GM18507 (cell line): ENCODE measurements around the gene LTBP4.
A peak's percentile ranks its signal among the peaks of the same experiment; 100 is the strongest.
"Not testable (repeated sequence)": the region's sequence is repeated elsewhere in the genome, so short reads cannot be mapped to it uniquely, and the experiment has no call there.

Experiments used
- DNase-seq: peaks from one replicate; pipeline ENCODE4 v3.0.0; 2011; ENCODE audit warnings: low read depth; ENCODE audit not compliant: insufficient read length; ENCODE audit errors: extremely low spot score
- FAIRE-seq: peaks from 2 replicates; lab custom pipeline; 2011; peaks lifted over from hg19 to GRCh38; lab: Jason Lieb, UNC

LTBP4 gene

GRCh38 chr19:40652303-40652702, 51.1 kb downstream of the LTBP4 start:
- not testable (repeated sequence) for DNase-seq
- FAIRE-seq: peak; percentile 73

- FAIRE-seq, DNase-seq: not testable (repeated sequence)
Measured at GRCh38 chr19:40655684-40656083, 54.5 kb downstream of the LTBP4 start.

GRCh38 chr19:40658031-40658430, 56.9 kb downstream of the LTBP4 start:
- no peak for FAIRE-seq
- no peak for DNase-seq

DNA sequence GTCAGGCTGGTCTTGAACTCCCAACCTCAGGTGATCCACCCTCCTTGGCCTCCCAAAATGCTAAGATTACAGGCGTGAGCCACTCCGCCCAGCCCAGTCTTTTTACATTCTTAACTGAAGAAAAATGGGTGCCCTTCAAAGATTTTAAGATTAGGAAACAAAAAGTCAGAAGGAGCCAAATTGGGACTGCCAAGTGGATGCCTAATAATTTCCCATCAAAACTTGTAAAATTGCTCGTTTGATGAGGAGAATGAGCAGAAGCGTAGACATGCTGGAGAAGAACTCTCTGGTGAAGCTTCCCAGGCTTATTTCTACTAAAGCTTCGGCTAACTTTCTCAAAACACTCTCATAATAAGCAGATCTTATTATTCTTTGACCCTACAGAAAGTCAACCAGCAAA, 57.9 kb downstream of the LTBP4 start:
- FAIRE-seq: no peak
- no peak for DNase-seq

GRCh38 chr19:40659566-40659965, 58.4 kb downstream of the LTBP4 start:
- FAIRE-seq: no peak

GRCh38 chr19:40661616-40662015, 60.4 kb downstream of the LTBP4 start:
- FAIRE-seq (no peak), DNase-seq (no peak)

More at GRCh38 chr19:40659566-40659965, 58.4 kb downstream of the LTBP4 start:
- no peak for DNase-seq

DNA sequence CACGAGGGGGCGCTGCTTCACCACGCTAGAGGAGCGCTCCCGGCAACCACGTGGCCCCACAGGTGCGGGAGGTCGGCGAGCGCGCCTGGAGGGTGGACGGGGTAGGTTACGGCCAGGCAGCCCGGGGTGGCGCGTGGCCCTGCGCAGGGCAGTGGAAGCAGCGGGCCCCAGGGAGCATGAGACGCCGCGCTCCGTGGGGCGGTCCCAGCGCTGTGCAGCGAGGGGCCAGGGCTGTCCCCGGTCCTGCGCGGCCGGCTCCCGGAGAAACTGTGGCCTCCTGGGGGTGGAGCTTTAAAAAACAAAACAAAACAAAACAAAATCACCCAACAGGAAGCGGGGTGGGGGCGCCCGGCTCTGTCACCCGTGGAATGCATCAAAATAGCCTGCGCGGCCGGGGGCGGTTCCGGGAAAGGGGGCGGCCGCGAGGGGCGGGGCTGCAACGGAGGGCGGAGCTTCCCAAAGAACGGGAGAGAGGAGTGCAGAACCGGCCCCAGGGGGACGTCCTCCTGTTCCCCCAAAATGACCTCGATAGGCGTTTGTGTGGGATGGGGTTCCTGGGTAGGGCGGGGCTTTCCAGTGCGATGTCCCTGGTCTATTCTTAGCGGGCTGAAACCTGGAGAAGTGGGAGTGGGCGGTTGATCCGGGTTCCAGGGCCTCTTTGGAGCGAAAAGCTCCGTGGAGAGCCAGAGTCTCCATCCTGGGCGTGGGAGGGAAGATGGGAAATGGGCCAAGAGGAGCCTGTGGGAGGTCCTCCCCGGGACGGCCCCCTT, 61.9 kb downstream of the LTBP4 start:
- FAIRE-seq (peak; percentile 87), DNase-seq (peak; percentile 88)

GRCh38 chr19:40663695-40664692, 62.8 kb downstream of the LTBP4 start:
- DNase-seq: no peak
- peak; percentile 29 for FAIRE-seq

DNA sequence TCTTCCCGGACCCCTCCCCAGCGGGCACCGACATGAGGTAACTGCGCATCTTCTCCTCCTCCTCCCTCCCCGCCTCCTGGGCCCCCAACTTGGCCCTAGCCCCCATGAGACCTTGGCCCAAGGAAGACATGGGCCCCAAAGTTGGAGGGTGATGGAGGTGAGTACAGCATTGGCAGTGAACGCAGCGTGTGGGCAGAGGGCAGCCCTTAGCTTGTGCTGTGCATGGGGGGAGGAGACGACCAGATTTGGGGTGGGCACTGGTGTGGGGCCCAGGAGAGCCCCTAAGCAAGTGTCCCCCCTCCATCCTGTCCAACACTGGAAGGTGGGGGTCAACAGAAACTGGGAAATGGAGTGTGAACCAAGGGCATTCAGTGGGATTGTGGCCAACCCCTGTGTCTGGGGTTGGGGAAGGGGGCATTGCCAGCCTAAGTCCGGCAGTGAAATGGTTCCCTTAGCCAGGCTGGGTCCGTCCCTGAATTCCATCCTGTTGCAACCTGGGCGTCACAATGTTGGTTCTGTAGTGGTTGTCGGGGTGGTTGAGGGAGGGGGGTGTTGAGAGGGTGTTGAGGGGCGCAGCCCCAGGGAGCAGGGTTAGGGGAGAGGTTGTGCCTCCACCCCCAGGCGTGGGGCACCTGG, 65.8 kb downstream of the LTBP4 start:
- no peak for DNase-seq
- no peak for FAIRE-seq

DNA sequence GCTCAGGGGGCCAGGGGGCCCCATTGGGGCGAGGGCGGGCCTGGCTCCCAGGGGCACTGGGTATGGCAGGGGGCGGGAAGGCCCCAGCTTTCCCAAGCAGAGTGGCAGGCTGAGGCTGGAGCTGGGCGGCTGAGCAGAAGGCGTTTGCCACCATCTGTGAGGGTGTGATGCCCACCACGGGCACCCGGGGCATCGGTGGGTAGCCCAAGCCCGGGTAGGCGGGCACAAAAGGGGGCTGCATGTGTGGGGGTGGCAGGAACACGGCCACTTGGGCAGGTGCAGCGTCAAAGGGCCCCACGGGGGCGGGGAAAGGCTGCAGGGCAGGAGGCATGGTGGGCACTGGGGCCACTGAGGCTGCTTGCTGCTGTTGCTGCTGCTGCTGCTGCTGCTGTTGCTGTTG, 66.4 kb downstream of the LTBP4 start:
- no peak for DNase-seq
- no peak for FAIRE-seq

DNA sequence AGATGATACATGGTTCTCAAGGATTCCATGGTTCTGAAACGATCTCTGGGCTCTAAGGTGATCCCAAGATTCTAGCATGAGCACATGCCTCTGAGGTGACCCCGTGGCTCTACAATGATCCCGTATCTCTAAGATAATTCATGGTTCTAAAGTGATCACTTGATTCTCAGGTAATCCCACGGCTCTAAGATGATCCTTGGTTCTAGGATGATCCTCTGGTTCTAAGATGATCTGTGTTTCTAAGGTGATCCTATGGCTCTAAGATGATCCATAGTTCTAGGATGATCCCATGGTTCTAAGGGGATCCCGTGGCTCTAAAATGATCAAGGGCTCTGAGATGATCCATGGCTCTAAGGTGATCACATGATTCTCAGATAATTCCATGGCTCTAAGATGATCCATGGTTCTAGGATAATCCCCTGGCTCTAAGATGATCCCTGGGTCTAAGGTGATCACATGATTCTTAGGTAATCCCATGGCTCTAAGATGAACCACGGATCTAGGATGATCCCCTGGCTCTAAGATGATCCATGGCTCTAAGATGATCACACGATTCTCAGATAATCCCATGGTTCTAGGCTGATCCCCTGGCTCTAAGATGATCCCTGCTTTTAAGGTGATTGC, 67.9 kb downstream of the LTBP4 start:
- FAIRE-seq: no peak

GRCh38 chr19:40671404-40671803, 70.2 kb downstream of the LTBP4 start:
- FAIRE-seq (no peak), DNase-seq (no peak)

More for the DNA sequence above, 67.9 kb downstream of the LTBP4 start:
- DNase-seq: no peak

DNA sequence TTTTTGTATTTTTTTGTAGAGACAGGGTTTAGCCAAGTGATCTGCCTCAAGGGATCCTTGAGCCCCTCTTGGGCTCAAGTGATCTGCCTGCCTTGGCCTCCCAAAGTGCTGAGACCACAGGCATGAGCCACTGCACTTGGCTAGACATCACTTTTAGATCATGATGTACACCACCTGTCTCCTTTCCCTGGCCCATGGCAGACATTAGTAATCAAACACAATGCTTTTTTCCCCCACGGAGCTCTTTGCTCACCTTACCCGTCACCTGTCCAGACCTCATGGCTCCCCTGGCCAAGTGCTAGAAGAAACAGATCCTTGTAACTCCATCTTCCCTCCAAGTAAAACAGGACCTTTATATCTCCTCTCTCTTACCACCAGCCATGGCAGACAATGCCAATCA, 70.9 kb downstream of the LTBP4 start:
- DNase-seq (no peak), FAIRE-seq (no peak)

DNA sequence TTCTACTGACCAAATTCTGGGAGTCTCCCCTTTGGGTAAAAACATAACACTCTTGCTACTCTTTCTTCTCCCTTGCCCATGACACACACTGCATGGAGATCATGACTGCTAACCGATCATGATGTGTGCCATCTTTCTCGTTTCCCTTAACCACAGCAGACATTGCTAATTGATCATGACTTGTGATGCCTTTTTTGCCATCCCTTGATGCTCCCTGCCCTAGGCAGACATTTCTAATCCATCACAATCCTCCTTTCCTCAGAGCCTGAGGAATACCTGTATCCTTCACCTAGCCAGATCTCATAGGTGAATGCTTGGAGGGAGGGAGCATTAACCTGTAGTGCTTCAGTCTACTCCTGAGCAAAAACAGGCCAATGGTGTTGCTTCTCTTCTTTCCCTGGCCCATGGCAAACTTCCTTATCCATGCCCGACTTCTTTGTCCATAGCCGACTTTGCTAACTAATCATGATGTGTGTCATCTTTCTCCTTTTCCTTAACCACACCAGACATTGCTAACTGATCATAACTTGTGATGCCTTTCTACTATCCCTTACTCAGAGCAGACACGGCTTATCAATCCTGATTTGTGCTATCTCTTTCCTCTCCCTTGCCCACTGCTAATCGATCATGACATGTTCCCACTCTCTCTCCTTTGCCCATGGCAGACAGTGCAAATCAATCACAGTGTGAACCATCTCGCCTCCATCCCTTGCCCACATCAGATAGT, 71.6 kb downstream of the LTBP4 start:
- FAIRE-seq: no peak

DNA sequence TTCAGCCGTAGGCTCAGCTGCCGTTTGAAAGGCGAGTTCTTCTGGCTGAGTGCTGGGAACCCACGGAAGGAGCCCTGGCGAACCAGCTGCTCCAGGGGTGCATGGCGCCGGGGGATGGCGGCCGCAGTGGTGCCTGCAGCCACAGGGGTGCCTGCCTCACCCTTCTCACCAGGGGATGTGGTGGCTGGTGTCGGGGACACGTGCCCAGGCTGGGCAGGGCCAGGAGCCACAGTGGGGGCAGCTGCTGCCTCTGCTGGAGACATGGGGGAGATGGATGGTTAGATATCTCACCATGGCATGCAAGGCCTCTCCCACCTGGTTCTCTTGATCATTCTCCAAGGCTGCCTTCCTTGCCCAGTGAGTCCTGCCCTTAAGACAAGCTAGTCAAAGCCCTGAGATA, 72.2 kb downstream of the LTBP4 start:
- DNase-seq (no peak), FAIRE-seq (no peak)

More for the DNA sequence above, 71.6 kb downstream of the LTBP4 start:
- no peak for DNase-seq

- no peak for DNase-seq
- no peak for FAIRE-seq
Measured at GRCh38 chr19:40674291-40674690, 73.1 kb downstream of the LTBP4 start.

DNA sequence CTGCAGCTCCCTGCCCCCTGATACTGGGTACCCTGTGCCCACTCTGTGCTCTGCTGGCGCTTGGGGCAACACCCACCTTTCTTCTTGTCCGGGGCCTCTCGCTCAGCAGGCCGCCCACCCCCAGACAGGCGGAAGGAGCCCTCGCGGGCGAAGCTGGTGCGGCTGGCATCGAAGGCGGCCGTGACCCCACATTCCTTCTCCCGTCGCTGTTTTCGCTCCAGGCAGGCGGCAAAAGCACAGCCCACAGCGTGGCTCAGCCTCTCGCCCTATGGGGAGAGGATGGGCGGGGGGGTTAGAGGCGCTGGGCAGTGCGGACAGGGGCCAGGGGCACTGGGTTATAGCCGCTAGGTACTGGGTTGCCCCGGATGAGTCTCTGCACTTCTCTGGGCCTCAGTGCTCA, 76.0 kb downstream of the LTBP4 start:
- DNase-seq (no peak), FAIRE-seq (no peak)
